Smooth muscle cell of the brain vasculature (primary cell): ENCODE results near the gene CDH2.
"Not testable (repeated sequence)": the region's sequence is repeated elsewhere in the genome, so short reads cannot be mapped to it uniquely, and the experiment has no call there.

ENCODE experiments used
- DNase-seq: peaks from one replicate; pipeline ENCODE4 v3.0.0-alpha.2; 2012; ENCODE audit warnings: low read depth, low spot score

Gene CDH2

GRCh38 chr18:27921392-27921791 is 255.5 kb downstream of the CDH2 start:
- no peak for DNase-seq

- DNase-seq, result no peak
Observed at GRCh38 chr18:27920836-27921235, 256.1 kb downstream of the CDH2 start.

- not testable (repeated sequence) for DNase-seq
Observed at GRCh38 chr18:27906189-27906588, 270.7 kb downstream of the CDH2 start.

GRCh38 chr18:27903906-27904305 is 273.0 kb downstream of the CDH2 start:
- DNase-seq, result no peak

- no peak for DNase-seq
Observed at GRCh38 chr18:27901424-27902226, 275.3 kb downstream of the CDH2 start.
